Endometrial microvascular endothelial cells (primary cell): ENCODE measurements around the gene SESN1. TPM values are rescaled to one million over a fixed set of nuclear protein-coding genes. Genes with fewer than 3 reads are reported as not detected.

Experiments
- in situ Hi-C: cut with HindIII; loops from 2 replicates; pipeline ENCODE4 v1.10.0; 2017; ENCODE audit warnings: low sequenced_read_pairs, low pct_unique_long_range_greater_than_20kb; ENCODE audit errors: inconsistent ontology term
- total RNA-seq: library from RNA; depleted of rRNA; stranded (reverse); fragments of >200 nt; gene quantifications from one replicate; pipeline ENCODE4 v1.2.3, GENCODE V29; 2015; ENCODE audit errors: inconsistent ontology term

The SESN1 gene
- total RNA-seq, 1 donor from 2014 or later: 26.5 TPM

DNA sequence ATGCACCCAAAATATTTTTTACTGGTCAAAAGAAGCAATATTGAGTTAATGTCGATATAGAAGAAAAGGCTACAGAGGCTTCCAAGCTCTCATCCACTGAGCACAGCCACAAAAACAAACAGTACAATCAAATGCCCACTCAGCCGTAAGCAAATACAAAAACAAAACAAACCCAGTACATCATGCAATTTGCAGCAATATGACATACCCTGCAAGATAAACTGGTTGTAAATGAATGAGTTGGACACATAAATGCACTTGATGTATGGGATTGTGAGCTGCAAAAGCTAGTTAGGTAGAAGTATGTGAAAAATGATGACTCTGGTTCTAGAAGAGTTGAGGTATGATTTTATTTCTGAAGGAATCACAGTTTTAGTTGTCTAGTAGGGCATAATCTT is 83.9 kb downstream of the SESN1 start:
- in situ Hi-C loops: no loop called here

DNA sequence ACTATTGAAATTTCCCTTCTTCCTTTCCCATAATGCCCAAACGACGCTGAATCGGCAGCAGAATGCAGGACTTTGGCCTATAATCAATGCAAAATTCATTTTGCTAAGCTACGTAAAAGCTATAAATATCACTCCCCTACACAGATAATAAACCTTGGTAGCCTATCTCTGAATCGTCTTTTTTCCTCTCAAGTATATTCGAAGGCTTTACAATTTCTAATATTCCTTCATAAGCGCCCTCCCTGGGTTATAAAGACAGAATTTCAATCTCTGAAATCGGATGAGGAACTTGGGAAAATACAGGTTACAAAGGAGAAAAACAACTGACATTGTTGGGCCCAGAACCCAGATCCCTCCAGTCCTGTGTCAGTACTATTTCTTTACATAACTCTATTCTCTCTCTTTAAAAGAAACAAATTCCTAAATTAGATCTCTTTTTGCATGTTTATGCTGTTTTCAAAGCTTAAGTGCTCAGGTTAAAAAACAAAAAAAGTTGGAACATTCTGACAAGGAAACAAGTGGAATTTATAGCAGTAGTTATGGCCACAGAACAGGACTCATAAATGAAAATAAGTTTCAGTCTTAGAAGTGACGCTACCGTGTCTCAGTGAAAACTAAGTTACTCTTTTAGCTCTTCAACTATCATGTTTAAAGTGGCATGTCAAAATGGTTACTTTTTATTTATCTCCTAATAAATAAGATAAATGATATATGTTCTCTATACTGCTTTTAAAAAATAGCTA is 84.5 kb downstream of the SESN1 start:
- in situ Hi-C loops: no loop called here

DNA sequence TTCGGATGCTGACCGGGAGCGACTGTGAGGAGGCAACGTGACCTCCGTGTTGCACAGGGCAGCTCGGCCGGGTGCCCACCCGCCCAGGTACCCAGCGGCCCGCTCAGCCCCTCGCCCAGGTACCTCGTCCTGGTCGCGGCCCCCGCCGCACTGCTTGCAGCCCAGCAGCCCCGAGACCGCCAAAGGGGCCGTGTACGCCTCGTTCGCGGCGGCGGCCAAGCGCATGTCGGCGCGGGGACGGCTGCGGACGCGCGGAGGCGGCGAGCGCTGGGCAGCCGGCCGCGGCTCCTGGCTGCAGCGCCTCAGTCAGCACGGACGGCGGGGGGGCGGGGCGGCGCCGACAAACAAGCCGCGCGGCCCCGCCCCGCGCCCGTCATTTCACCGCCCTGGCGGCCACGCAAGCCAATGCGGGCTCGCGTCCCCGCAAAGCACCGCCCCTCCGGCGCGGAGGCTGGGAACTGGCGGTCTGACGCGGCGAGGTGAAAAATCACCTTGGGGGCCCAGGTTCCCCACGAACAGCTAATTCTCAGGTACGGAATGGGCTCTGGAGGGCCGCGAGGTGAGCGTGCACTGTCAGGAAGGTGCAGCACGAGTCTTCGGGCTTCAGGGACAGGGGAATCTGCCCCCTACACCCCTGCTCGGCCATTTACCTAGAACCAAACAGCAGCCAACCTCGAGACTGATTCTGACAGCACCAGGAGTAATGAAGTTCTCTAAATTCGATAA is 85.2 kb downstream of the SESN1 start:
- in situ Hi-C loops: no loop called here

DNA sequence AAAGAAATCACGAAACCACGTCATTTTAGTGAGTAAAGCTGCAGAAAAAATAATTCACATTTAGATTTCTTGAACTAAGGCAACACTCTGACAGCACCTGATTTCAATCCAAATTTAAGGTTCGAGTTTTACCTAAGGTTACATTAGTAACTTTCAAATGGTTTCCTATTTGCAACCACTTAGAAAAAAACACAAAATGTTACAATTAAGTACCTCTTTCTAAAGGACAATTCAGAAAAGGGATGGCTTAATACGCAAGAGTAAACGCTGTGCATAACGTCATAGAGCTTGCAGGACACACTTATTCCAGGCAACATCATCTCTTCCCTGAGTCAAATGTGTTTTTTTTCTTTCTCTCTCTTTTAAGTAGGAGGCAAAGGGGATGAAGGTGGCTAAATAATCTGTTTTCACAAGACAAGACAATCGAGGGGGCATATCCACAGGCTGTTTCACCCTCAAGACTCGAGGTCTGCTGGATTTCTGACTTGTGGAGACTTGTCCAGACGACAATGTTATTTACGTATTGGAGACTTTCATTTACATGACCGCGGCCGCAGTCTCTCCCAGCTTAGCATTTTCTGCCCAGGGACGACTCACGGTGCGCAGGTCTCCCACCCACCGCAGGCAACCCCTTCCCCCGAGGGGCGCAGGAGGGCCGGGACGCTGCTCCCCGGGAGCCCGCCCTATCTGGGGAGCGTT is 86.0 kb downstream of the SESN1 start:
- in situ Hi-C loops: no loop called here

DNA sequence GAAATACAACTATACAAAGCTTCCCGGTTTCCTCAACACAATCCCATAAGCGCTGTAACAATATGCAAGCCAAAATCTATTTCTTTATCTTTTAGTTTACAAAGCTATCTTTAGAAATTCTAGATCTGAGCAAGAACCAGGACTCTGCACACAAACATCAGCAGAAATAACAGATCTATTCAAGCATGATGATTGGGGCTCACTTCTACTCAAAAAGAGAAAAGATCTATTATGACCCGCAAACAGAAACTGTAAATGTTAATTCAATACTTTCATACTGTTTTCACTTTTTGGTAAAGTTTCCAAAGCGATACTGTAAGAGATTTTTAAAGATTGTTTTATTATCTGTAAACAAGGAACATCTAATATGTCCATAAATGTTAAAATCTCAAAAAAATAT is 86.6 kb downstream of the SESN1 start:
- in situ Hi-C loops: no loop called here

DNA sequence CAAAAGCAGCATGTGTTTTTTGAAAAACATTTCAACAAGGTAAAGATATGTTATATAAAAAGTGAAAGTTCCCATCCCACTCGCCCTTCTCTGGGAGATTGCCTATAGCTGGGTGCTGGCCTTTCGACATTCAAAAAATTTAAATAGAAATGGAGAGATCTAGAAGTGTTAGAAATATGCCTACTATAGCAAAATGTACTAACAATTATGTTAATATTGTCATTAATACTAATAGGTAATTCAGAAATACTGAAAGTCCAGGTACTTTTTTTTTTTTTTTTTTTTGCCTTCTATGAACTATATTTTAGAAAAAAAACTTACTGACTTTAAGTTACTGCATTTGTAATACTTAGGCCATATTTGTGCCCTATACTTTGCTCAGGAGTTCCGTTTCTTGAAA is 87.1 kb downstream of the SESN1 start:
- in situ Hi-C loops: no loop called here

DNA sequence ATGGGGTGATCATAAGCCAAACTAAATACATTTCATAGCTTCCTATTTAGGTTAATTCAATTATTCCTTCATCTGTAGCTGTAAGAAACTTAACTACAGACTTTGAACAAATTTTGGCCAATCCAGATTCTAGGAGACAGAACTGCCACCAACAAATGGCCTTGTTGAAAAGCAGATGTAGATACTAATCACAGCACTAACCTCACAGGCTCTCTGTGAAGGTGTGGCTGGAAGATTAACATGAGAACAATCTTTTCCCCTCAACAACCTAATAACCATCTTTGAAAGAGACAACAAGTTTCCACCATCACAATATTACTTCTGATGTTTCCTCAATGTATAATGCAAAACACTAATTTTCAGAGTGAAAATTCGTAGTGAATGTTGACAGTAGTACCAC is 87.8 kb downstream of the SESN1 start:
- in situ Hi-C loops: no loop called here

DNA sequence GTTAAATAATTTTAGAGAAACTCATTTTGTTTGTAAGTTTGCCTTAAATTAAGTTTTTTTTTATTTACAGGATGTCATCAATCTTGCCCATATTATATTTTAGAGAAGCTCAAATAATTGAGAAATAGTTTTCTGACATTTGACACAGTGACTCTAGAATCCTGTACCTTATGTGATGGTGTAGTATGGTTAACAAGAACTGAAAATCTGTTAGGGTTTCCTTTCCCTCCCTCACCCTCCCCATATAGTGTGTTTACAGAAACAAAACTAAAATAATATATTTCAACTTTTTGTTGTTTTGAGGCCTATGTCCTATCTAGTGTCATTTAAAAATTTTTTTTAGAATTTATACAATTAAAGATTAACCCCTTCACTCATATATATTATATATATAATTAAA is 91.8 kb downstream of the SESN1 start:
- in situ Hi-C loops: no loop called here

DNA sequence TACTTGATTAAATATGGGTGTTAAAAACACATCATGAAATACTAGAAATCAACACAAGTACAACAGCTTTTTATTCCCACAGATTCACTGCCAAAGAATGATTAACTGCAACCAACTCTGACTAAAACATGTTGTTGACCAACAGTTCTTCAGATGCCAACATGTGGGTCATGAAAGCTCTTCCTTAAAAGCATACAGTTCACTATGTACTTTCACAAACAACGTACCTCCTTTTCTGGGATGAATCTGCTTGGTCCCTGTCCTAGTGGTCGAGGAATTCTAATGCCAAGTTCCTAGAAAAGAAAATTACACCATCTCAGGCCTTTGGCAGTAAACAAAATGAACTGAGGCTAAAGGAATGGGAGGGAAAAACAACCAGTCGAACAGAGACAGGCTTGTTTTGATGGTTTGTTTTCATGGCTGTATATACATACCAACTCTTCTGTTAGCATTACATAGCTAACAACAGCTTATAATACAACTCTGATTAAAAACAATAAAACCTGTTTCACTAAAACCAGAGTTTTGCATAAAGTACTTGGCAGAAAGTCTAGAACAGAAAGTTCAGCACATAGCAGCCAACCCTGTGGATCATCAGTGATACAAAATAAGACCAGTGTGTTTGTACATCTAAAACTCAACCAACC is 92.5 kb downstream of the SESN1 start:
- in situ Hi-C loops: no loop called here

DNA sequence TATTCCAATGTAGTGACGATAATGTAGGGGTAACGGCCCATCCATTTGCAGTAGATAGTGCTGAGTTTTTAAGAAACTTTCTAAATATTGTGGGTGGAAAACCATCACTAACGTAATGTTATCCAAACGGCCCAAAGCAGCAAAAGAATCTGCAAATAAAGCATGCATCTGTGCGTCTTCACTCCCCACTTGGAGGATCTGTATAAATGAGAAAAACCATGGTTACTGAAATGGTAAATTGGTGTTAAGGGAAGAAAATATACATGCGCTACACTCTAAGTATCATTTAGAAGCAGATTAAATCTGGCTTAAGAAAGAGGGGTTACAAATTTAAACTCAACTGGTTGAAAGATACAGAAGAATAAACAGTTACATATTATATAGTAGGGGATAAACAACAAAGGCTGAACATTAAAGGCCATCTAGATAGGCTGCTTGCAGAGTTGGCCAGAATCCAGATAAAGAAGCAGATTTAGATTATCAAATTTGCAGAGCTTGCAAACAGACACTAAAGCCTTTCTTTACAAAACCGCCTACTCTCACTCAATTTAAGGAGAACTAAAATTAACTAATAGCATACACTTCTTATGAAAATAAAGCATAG is 93.3 kb downstream of the SESN1 start:
- in situ Hi-C loops: no loop called here

DNA sequence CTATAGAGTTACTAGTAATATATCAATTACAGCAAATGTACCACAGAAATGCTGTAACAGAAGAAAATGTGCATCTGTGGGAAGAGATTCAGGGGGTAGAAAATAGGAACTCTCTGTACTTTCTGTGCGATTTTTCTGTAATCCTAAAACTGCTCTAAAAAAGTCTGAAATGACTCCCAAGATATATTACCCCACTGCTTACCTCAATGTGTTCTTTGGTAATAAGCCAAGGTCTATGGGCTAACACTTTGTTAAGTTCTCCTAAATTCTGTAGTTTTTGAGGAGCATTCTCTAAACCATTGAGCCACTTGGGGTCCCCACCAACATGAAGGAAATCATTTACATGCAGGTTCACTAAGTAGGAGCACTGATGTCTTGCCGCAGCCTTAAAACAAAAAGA is 94.4 kb downstream of the SESN1 start:
- in situ Hi-C loops: no loop called here

DNA sequence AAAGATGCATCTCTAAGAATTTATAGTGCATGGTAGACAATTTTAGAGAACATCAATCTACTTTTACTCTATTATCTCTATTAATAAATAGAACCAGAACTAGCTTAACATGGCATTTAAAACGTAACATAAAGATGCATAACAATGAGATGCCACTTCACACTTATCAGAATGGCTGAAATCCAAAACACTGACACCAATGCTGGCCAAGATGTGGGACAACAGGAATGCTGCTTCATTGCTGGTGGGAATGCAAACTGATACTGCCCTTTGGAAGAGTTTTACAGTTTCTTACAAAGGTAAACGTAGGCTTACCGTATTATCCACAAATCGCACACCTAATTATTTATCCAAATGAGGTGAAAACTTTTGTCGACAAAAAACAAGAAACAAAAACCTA is 95.2 kb downstream of the SESN1 start:
- in situ Hi-C loops: no loop called here

DNA sequence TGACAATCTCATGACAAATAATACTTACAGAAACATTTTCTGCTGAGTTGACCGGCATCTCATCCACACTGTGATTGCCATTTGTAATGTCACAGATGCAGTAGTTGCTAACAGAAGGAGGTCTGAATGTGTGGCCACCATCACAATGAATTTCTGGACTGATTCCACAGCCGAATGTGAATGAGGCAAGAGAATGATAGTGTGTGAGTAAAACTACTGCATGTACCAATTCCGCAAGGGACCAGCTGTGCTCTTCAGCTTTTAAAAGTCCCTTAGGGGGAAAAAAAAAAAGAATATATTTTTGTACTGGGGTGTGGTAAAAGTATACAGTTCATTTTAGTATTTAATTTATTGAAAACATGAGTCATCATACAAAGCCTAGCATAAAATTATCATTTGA is 96.2 kb downstream of the SESN1 start:
- in situ Hi-C loops: no loop called here

DNA sequence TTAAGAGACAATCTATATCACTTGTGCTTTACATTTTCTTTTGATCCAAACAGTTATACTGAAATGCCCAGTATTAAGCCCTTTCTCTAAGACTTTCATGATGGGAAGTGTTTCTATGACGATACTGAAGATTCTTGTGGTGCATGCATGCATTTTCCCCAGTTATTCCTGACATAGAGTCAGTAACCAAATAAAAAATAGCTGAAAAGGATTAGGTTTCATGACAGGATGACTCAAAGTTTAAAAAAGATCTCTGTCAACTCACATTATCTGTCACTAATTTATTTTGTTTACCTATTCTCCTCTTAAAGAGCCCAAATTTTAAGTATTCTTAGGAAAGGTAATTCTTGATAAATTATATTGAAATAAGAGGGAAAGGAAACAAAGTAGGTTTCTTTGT is 98.4 kb downstream of the SESN1 start:
- in situ Hi-C loops: no loop called here

DNA sequence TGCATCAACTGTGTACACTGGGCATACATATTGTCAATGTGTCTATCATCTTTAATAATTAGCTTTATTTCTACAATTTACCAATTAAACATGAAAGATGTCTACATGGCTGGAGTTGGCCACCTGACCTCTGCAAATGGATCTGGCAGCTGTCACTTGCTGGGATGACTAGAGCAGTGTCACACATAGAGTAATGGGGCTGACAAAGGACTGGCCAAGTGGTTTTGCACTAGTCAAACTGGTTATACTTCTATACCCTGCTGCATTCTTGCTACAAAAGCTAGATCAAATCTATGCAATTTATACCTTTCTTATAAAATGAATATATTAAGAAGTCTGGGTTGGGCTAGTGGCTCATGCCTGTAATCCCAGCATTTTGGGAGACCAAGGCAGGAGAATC is 99.3 kb downstream of the SESN1 start:
- in situ Hi-C loops: no loop called here

DNA sequence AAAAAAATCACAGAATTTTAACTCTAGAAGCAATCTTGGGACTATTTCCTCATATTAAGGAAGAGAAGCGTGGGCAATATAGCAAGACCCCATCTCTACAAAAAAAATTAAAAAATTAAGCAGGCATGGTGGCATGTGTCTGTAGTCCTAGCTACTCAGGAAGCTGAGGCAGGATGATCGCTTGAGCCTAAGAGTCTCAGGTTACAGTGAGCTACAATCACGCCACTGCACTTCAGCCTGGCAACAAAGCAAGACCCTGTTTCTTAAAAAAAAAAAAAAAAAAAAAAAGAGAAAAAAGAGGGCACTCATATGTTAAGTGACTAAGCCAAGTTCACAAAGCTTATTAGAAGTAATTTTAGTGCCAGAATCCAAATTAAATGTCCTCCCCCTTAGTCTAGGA is 100.8 kb downstream of the SESN1 start:
- in situ Hi-C loops: no loop called here

DNA sequence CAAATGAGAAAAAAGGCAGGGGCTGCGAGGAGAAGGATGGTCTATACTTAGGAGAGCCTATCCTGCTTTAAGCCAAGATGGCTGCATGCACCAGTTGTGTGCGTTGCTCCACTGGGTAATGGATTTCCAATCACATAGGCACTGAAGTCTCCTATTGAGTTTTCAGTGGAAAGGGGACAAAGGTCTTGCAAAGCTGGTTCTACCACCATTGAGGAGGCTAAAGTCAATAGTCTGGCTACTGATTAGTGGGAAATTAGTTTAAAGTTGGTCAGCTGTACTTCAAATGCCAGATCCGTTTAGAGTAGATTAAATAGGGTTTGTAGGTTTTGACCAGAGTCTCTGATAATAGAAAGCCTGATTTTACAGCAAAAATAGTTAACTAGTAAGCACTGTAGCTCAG is 104.9 kb downstream of the SESN1 start:
- in situ Hi-C loops: no loop called here

DNA sequence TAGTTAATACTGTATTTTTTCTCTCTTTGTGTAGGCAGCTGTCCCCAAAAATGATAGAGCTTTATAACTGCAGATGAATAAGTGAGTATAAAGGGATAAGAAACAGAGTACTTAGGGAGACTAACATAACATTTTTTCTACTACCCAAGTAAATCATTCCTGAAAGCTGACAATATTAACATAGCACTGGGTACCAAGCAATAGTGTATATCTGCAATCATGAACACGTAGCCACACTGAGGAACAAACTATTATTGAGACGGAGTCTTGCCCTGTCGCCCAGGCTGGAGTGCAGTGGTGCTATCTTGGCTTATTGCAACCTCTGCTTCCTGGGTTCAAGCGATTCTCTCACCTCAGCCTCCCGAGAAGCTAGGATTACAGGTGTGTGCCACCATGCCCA is 105.9 kb downstream of the SESN1 start:
- in situ Hi-C loops: no loop called here

DNA sequence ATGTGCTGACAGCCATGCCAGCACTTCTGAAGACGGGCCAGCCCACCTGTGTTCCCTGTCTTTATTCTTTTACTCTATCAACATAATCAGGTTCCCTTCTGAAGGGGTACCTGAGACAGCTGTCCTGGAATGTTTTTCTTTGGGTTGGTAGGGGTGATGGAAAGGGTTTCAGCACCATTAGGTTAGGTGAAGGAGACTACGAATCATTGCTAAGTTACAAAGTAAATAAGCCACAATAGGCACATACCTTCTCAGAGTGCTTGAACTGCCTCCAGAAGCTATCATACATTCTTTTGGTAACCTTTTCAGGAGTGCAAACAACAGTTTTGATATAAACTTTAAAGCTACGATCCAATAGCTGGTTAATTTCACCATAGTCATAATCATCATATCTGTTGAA is 106.3 kb downstream of the SESN1 start:
- in situ Hi-C loops: no loop called here
